G401 (cell line): ENCODE results near the gene ZNF831. TPM values are rescaled to one million over a fixed set of nuclear protein-coding genes. Genes with fewer than 3 reads are reported as not detected.

Source experiments
- DNase-seq: peaks from one replicate; pipeline ENCODE4 v3.0.0-alpha.2; 2015; ENCODE audit warnings: low spot score
- in situ Hi-C: cut with HindIII; loops from 2 replicates; pipeline ENCODE4 v1.10.0; 2016; ENCODE audit warnings: low sequenced_read_pairs, mixed read lengths
- total RNA-seq: library from RNA; depleted of rRNA; stranded (reverse); fragments of >200 nt; shearing (Covaris generic); gene quantifications from 2 replicates; pipeline ENCODE4 v1.2.3, GENCODE V29; 2014

Gene ZNF831
- total RNA-seq, 1 experiment from 2014 or later, result not detected

DNA sequence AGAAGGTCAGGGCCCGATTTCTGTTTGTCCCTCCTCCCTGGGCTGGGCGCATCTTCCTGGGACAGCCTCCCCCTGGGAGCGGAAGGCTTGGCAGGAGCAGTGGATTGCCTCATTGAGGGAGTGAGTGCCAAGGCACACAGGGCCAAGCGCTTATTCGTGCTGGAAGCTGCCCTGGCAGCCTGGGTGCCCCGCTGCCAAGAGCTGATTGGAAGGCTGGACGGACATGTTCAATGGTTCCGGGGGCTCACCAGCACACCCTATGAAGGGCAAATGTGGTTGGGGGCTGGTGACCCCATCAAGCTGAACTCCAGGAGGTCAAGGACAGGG lies 10.3 kb upstream of the ZNF831 start:
- DNase-seq, result peak; percentile 93
- in situ Hi-C loops, result no loop called here

DNA sequence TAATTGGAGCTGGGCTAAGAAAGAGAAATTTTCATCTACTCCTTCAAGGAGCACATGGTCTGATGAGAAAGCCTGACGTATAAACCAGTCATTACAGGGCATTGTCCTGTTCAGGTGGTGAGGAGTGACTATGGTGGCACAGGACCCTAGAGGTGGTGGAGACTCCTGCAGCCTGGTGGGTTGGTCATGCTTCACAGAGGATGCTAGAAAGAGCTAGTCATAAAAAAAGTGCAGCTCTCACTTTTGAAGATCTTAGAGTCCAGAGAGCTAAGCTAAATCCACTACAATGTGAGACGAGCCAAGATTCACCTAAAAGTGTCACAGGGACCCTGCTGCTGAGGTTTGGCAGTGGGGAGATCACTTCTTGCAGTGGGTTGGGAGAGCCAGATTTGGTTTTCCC lies 9.8 kb upstream of the ZNF831 start:
- DNase-seq, result no peak
- in situ Hi-C loops, result no loop called here

DNA sequence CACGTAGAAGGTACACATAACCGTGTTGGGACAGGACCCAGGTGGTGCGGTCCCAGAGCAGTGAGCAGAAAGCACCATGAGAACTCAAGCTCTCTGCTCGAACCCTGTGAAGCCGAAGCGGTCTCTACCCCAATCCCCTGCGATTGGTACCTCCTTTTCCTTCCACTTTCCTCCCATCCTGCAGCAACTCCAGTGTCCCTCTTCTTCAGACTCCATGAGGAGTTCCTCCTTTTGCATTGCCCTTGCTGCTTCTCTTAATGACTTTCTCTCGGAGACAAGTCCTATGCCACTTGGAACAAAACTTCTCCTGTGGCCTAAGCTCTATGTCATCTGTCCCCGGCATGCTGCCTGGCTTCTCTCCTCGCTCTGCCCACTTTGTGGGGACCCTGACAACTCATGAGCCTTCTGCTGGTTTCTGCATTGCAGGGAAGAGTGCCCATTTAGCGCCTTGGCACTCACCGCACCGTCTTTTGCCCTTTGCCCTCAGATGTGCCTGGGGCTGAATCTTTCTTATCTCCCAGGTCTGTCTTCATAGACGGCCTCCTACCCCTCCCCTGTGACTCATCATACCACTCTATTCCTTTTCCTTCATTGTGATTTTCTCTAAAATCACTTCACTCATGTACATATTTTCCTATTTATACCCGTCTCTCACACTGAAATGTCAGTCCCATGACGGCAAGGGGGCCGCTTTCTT lies 9.2 kb upstream of the ZNF831 start:
- in situ Hi-C loops, result no loop called here
- no peak for DNase-seq

DNA sequence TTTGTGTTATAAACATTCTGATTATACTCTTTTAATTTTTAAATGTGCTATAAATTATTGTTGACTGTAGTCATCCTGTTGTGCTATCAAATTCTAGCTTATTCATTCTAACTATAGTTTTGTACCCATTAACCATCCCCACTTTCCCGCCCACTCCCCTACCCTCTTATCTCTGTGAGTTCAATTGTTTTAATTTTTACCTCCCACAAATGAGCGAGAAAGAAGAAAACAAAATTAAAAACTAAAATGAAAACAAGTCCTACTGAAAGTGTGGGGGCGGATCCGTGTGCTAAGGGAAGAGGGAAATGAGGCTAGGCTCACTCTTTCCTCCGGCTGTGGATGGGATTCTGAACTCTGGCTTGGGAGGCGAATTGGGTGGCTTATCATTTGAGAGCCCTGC lies 6.6 kb upstream of the ZNF831 start:
- in situ Hi-C loops, result no loop called here
- no peak for DNase-seq

DNA sequence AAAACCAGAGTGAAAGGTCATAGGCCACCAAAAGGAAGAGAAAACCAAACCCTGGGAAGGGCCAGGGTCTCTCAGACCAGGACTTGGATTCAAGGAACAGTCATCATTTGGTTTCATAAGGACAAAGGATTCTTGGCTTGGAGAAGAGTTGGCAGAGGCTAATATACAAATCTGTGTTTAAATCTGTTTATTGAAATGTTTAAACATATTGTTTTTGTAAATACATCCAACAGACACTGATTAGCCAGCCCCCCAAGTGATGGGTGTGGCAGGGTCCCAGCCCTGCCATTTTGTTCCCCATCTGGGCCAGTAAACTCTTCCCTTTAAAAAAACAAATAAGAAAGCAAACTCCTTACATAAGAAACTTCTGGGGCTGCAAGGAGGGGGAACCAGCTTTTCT lies 6.1 kb upstream of the ZNF831 start:
- in situ Hi-C loops, result no loop called here
- no peak for DNase-seq

DNA sequence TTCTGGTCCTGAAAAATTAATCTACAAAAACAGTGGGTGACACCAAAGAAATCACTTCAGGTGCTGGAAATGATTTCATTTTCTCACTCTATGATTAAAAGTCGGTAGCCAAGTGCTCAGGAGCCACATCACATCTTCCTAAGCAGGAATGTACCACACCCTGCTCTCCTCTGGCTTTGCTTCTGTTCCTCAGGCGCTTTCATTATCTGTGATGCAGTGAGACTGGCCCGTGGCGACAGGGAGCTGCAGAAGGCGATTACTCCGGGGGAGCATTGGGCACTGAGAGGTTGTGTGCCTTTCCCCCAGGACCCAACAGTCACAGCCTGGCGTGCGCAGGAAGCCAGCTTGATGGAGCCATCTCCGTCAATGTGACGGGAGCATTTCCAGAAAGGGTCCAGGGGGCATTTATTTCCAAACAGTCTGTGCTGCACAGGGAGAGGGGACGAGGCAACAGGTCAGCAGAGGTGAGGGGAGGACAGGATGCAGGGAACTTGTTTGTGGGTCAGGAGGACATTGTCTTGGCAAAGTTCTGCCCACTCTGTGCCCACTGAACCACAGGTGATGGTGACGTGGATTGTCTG lies 5.6 kb upstream of the ZNF831 start:
- in situ Hi-C loops, result no loop called here
- DNase-seq, result peak; percentile 47

DNA sequence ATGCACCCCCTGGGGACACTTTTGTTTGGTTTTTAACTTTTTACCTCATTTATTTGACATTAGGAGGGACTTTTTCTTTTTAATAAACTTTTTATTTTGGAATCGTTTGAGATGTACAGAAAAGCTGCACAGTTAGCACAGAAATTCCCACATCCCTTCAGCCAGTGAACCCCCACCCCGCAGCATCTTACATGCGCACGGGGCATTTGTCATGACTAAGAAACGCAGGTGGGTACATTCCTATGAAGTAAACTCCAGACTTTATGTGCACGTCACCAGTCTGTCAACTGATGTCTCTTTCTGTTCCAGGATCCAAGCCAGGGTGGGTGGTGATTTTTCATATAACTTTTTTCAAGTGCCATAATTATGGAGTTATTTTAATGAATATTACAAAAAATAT lies 4.9 kb upstream of the ZNF831 start:
- DNase-seq, result no peak
- in situ Hi-C loops, result no loop called here

DNA sequence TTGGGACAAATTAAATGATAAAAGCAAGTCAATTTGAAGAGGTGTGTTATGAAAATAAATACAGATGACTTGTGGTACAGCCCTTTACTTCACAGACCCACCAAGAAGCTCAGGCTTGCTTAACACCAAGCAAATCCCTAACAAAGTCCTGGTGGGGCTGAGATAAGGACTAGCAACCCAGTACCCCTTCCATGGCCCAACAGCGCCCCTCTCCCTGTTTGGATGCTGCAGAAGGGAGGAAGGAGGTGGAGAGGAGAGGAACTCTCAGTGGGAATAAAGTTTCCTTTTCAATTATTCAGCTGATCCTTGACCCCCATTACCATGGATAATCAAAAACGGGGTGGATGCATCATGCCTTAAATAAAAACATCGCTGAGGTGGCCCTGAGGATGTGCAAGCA lies 4.5 kb upstream of the ZNF831 start:
- in situ Hi-C loops, result no loop called here
- no peak for DNase-seq

DNA sequence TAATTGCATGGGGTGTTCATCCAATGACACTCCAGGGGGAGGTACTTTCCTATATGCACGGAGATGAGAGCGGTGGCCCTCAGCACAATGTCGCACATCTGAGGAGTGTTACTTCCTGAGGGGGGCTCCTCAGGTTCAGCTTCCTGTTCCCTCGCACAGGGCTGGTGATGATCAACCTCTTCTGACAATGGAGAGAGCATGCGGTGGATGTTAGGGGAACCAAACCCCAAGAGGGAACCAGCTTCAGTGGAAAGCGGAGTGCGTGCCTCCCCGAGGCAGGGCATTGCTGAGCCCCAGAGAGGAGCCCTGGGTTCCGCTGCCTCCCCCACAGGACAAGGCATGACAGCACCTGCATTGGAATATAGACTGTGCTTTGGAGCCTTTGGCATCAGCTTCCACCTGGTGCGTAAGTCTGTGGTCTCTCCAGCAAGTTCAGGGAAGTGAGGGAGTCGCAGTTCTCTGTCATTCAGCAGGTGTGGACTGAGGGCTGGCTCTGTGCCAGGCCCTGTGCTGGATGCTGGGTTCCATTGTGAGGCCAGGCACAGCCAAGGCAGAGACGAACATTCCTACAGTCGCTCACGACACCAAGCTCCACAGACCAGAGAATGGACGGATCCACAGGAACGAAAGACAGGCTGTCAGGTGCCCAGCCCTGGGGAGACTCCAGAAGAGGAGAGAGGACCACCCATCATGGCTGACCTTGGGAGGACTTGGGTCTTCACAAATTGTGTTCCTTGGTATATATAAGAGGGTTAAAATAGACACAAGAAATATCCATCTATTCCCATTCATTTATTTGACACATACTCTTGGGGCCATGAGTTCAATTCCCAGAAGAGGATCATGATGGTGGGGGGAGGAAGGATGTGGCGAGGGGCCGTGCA lies 3.9 kb upstream of the ZNF831 start:
- no peak for DNase-seq
- in situ Hi-C loops, result no loop called here

DNA sequence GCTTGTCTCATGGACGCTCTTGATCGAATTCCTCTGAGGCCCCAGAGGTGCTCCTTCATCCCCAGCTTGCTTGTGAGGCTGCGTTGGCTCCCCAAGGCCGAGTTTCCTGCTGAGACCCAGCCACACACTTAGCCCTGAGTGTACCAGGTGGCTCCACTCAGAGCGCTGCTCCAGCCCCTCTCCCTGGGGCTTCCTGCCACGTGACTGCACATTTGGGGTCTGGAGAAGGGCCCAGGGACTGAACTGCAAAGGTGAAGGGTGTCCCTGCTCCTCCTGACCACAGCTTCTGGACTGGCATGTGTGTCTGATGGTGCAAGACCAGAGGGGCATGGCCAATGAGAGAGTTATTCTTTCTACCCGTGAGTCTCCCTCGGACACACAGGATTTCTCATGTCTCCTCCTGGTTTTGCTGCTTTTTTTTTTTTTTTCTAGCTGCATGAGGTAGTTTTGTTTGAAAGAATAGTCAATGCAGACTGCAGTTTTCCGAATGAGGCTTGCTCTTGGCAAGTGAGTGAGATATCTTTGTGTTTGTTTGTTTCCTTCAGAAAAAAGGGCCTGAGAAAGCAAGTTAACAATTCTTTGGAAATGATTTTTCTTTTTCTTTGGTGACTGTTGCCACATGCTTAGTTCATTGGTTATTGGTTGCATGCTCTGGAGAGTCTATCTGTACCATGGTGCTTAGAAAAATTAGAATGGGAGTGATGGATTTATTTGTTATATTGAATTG lies 3.1 kb upstream of the ZNF831 start:
- in situ Hi-C loops, result no loop called here
- DNase-seq, result no peak

DNA sequence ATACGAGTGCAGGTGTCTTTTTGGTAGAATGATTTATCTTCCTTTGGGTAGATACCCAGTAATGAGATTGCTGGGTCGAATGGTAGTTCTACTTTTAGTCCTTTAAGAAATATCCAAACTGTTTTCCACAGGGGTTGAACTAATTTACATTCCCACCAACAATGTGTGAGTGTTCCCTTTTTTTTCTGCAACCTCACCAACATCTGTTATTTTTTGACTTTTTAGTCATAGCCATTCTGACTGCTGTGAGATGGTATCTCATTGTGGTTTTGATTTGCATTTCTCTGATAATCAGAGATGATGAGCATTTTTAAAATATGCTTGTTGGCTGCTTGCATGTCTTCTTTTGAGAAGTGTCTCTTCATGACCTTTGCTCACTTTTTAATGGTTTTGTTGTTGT lies 1.9 kb upstream of the ZNF831 start:
- in situ Hi-C loops, result no loop called here
- DNase-seq, result no peak

DNA sequence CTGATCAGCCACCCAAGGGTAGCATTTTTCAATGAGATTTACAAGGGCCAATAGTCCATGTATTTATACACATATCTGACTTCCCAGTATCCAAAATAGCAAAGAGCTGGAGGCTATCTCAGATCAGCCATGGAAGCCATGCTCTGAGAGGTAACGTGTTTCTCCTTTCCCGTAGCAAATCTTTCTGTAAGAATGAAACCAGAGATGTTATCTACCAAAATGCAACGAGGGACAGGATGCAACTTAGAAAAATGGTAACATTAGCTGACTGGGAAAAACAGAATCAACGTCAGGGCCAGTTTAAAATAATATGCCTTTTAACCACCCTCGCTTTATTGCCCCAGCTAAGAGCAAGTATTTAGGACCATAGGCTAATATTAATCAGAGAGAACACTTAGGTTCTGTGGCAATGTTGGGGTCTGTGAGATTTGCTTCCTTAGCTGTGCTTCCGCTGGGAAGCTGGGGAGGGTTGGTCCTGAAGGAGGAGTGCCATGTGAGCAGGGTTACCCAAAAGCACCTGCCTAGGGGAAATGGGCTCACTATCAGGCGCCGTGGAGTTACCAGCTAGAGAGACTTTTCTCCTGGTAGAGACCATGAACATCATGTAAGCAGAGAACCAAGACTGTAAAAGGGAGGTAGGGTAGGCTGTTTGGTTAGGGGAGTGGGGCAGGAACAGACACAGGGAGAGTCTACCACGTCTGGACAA lies 1.2 kb downstream of the ZNF831 start:
- no peak for DNase-seq

DNA sequence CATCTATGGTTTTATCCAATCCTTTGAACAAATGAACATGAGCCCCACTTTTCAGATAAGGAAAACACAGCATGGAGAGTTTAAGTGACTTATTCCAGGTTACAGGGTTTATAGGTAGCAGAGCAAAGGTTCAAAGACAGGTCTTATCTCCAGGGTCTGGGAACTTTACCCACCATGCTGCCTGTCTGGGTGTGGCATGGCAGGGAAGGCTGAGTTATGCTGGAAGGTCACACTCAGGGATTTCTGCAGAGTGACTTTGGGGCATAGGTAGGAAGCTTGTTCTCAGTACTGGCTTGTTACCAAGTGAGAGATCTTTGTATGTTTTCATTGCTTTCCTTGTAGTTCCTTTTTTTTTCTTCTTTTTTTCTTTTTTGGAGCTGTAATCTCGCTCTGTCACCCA lies 1.8 kb downstream of the ZNF831 start:
- DNase-seq, result no peak
- in situ Hi-C loops, result no loop called here

More for the DNA sequence above, 1.2 kb downstream of the ZNF831 start:
- in situ Hi-C loops, result no loop called here

DNA sequence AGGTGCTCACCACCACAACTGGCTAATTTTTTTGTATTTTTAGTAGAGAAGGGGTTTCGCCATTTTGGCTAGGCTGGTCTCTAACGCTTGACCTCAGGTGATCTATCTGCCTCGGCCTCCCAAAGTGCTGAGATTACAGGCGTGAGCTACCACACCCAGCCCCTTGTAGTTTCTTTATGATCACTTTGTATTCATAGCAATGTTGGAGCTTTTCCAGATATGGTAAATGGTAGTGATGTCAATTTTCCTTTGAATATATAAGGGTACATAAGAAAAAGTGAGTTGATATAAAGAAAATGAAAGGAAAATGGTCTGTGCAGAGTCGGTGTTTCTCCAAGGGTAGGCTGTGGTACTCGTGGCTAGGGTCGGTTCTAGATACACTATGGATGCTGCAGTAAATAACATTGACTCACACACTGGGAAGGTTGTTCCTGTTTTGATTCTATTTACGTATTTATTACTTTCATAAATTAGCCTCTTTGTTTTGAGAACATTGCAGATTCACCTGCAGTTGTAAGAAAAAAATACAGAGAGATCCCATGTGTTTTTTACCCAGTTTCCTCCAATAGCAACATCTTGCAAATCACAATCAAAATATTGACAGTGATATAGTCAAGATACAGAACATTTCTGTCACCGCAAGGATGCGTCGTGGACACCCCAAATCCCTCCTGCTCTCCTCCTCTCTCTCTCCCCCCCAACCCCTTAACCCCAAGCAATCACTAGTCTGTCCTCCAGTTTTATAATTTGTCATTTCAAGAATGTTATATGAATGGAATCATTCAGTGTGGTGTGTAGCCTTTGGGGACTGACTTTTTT lies 2.5 kb downstream of the ZNF831 start:
- in situ Hi-C loops, result no loop called here
- DNase-seq, result no peak

DNA sequence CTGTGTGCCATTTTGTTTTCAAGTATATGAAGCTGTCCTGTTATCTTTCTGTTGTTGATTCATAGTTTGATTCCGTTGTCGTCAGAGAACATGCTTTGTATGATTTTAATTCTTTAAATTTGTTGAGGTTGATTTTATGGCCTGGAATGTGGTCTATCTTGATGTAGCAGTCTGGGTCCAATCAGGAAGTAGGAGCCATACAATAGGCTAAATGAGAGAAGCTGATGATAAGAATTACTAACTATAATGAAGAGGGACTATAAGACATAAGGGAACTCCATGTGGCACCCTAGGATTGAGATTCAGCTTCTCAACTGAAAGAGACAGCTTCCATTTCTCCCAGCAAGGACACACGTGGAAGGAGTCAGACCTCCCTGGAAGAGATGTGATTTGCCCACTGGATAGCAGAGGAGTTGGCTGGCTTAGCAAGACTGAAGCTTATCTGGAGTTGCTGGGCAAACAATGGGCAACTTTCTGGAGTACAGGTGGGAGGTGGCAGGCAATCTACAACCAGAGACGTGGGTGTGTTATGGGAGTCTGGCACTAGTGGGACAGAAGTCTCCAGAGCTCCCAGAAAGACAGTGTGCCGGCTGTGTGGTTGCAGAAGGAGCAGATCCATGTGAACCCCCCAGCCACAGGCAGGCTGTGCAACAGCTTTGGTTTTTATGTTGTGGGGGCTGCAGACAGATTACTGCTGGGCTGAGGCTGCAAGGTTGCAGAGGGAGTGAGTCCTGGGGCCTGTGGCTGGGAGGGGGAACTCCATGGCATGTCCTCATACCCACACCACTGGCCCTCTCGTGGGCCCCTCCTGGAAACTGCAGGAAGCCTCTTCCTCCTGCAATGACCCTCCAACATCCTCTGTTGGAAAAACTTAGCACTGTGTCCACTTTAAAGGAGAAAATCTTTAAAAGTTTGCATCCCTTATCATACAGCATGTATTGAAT lies 7.1 kb downstream of the ZNF831 start:
- DNase-seq, result no peak
- in situ Hi-C loops, result no loop called here

DNA sequence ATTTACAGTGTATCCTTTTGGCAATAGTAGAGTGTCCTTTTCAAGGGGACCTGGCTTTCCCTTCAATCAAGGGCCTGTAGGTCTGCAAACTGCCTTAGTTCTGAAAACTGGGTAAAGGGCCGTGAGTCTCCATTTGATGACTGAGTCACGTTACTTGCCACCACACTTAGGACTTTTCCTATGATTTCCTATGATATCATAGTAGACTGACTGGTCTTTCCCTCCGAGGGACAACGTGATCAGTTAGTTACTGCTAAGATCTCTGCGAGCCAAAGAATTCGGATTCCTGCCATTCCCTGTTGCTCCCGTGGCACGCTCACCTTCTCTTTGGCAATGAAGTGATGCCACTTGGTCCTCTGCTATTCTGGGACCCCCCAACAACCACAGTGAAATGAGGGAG lies 8.4 kb downstream of the ZNF831 start:
- DNase-seq, result no peak
- in situ Hi-C loops, result no loop called here

DNA sequence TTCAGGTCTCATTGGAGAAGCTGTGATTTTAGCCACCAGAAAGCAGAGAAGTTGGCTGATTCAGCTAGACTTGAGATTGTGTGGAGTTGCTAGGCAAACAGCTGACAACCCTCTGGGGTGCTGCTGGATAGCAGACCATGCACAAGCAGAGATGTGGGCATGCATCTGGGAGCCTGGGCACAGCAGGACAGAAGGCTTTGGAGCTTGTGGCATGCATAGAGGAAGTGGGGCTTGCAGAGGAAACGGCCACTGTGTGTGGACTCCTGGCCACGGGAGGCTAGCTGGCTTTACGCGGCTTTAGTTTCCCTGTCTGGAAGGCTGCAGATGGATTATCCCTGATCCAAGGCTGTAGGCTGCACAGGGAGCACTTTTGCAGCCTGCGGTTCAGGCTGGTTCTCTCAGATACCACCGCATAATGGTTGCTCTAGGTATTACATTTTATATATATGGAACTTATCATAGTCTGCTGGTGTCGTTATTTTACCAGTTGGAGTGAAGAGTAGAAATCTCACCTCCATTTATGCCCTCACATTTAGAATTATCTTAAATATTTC lies 10.4 kb downstream of the ZNF831 start:
- in situ Hi-C loops, result no loop called here
- no peak for DNase-seq
